NCI-H1105 treated with DMSO at 0.1 percent for 48 hours (cell line): ENCODE measurements around the gene S100A5.
"Not testable (repeated sequence)": the region's sequence is repeated elsewhere in the genome, so short reads cannot be mapped to it uniquely, and the experiment has no call there.

ENCODE experiments used
- DNase-seq: peaks from one replicate; lab custom pipeline; 2025; lab: John Stamatoyannopoulos, UW

Gene S100A5

GRCh38 chr1:153566414-153567371 is 26.0 kb upstream of the S100A5 start:
- DNase-seq: no peak

- no peak for DNase-seq
Measured at GRCh38 chr1:153565529-153566374, 25.0 kb upstream of the S100A5 start, which contains the start of gene S100A2. S100A2 (minus strand) TSS chr1:153565844; CDS start chr1:153563877, 1,967 bp downstream.

GRCh38 chr1:153563991-153564390 is 23.3 kb upstream of the S100A5 start:
- DNase-seq: no peak

GRCh38 chr1:153563483-153563901 is 22.8 kb upstream of the S100A5 start:
- no peak for DNase-seq

GRCh38 chr1:153562021-153562420 is 21.3 kb upstream of the S100A5 start:
- DNase-seq: not testable (repeated sequence)

GRCh38 chr1:153561466-153561985 is 20.8 kb upstream of the S100A5 start:
- DNase-seq: no peak

GRCh38 chr1:153560771-153561465 is 20.2 kb upstream of the S100A5 start:
- no peak for DNase-seq

GRCh38 chr1:153560241-153560640 is 19.5 kb upstream of the S100A5 start:
- DNase-seq: no peak

GRCh38 chr1:153557877-153558276 is 17.1 kb upstream of the S100A5 start:
- no peak for DNase-seq

- DNase-seq: no peak
Measured at GRCh38 chr1:153556348-153556747, 15.6 kb upstream of the S100A5 start.

- DNase-seq: no peak
Measured at GRCh38 chr1:153553830-153554541, 13.3 kb upstream of the S100A5 start.

- no peak for DNase-seq
Measured at GRCh38 chr1:153553096-153553495, 12.4 kb upstream of the S100A5 start.

- DNase-seq: no peak
Measured at GRCh38 chr1:153552335-153552734, 11.6 kb upstream of the S100A5 start.

GRCh38 chr1:153550827-153551500 is 10.2 kb upstream of the S100A5 start:
- DNase-seq: no peak

GRCh38 chr1:153550398-153550758 is 9.6 kb upstream of the S100A5 start:
- no peak for DNase-seq

- DNase-seq: no peak
Measured at GRCh38 chr1:153549741-153550397, 9.1 kb upstream of the S100A5 start.

GRCh38 chr1:153548722-153549688 is 8.3 kb upstream of the S100A5 start, which contains the start of gene S100A3:
S100A3 (minus strand) TSS chr1:153549258; CDS start chr1:153548485, 773 bp downstream.
- DNase-seq: no peak
